HuH-7 (cell line): ENCODE measurements around the gene HDAC11.

ENCODE experiments used
- DNase-seq: peaks from one replicate; pipeline ENCODE4 v3.0.0; 2011; ENCODE audit warnings: low spot score

The HDAC11 gene

GRCh38 chr3:13543253-13543652 is 63.1 kb downstream of the HDAC11 start:
- DNase-seq = no peak

GRCh38 chr3:13544293-13544831 is 64.3 kb downstream of the HDAC11 start:
- DNase-seq = no peak

- no peak for DNase-seq
These were observed 65.0 kb downstream of the HDAC11 start for GRCh38 chr3:13544951-13545651.

DNA sequence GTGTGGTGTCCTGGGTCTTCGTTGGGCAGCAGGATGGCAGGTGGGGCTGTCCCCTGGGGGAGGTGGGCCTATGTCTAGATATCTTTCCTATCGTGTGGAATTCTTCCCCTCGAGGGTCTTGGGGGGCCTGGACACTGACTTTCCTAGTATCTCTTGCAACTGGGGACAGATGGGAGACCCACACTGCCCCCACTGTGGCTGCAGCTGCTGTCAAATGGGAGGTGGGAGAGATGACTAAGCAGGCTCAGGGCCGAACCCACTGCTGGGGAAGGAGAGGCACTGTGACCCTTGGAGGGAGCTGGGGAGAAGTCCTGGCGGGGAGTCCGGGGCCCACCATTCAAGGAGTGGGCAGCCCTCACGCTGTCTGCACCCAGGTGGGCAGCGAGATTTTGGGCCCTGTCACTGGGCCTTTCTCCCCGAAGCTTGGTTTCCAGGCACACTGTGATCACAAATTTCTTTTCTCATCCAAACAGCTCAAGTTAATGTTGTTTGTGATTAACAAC is 65.9 kb downstream of the HDAC11 start:
- DNase-seq = no peak

DNA sequence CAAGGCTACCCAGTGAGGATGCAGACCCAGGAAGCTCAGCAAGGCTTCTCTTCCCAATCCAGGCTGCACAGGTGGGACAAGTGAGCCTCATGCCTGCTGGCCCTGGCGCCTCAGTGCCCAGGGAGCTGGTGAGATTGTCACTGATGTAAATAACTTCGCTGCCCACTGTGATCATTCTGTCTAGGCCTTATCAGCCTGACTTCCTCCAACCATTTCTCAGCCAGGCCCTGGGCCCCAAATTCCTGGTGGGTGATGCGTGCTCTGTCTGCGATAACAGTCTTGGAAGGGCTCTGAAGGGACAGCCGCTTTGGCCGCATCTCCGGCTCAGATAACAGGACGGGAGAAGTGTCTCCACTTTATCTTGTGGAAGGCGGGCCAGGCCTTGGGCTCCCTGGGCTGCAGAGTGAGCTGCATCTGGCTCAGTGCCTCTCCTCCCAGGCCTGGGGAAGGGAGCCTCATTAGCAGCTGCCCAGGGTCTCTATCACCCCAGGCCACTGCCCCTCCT is 66.6 kb downstream of the HDAC11 start:
- DNase-seq = no peak

GRCh38 chr3:13547591-13548371 is 67.7 kb downstream of the HDAC11 start:
- DNase-seq = no peak

GRCh38 chr3:13548696-13549622 is 68.9 kb downstream of the HDAC11 start, which contains the start of gene FBLN2:
Gene FBLN2 (plus strand): TSS chr3:13549125. CDS start chr3:13570356, 21,231 bp downstream.
- DNase-seq = no peak

DNA sequence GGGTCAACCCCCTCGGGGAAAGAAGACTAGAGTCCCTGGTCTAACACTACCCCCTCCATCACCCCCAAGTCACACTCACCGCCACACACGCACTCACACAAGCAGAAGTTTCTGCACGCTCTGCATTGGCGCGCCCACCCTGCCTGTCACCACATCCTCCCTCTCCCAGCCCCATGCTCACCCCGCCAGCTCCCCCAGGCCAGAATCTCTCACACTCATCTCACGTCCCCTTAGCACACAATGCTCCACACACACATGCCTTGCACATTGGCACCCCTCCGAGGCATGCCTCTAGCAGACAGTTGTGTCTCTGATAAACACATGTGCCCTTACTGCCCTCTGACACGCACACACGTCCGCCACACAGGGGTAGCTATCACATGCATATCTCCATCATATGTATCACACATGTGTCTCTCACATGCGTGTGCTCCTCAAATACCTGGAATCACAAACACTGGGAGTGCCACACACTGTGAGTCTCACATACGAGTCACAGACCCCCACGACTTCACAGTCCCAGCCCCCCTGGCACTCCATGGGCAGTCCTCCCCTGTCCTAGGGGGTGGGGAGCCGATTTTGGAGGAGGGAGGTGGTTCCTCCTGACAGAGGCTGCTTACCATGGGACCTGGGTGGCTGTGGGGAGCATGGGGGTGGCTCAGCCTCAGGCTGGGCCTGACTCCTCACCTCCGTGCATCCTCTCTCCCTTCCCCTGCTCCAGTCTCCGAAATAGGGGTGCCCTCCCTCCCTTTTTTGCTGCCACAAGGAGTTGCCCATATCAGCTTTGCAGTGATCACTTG is 69.7 kb downstream of the HDAC11 start:
- DNase-seq = no peak

DNA sequence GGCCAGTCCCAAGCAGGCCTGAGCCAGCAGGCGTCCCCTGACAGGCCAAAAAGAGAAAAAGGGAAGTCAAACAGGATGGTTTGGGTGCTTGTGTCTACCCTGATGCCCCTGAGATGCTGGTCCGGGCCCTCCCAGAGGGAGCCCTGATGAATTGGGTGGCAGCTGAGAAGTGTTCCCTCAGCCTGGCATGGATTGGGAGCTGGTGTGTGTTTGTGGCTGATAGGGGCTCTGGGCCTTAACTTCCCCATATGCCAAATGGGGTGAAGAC is 70.3 kb downstream of the HDAC11 start:
- DNase-seq = no peak

DNA sequence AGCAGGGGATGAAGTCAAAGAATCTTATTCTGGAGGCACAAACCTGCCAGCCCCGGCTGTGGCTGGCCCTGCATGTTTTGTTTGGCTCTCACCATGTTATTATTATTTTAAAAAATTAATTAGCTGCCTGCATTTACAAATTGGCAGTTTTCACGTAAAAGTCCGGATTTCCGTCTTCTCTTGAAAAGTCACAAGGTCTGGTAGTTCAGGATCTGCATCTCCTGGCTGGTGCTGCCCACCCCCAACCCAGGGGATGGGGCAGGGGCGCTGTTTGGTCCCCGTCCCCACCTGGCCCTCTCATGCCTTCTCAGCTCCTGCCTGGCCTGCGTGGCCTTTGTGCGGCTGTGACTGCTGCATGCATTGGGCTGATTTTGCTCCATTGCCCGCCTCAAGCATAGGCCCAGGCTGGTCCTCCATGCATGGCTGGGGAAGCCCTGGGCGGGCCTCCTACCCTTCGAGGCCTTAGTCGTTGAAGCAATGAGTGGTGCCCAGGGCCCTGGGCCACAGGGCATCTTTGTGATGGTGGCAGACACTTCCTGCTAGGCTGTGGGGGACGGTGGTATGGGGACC is 70.8 kb downstream of the HDAC11 start:
- no peak for DNase-seq

DNA sequence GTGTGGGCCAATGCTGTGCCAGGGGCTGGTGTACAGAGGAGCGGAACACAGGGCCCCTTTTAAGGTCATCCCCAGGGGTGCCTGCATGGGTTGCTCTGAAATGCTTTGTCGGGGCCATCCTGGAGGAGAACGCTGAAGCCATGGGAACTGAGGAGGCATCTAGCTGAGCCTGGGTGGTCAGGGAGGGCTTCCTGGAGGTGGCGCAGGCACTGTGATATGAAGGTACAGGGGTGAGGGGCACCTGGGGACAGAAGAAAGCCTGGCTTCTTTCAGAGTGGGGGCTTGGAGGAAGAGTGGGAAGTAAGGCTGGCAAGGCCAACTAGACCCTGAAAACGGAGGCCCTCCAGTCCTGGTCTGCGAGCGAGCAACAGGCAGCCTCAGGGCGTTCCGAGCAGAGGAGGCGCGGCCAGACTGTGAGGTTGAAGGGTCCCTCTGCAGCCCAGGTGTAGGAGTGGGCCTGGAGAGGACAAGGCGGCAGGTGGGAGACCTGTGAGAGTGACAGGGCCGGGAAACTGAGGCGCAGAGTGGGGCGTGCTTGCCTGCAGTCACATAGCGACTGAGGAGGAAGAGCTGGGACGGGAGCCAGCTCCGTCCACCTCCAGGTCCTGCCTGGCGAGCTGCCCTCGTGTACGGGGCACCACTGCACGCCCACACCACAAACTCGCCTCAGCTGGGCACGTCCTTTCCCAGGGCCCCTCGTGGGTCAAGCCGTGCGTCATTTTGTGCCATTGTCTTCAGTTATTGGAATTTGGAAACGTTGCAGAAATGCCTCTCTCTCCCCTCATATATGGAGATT is 72.9 kb downstream of the HDAC11 start:
- DNase-seq = no peak

DNA sequence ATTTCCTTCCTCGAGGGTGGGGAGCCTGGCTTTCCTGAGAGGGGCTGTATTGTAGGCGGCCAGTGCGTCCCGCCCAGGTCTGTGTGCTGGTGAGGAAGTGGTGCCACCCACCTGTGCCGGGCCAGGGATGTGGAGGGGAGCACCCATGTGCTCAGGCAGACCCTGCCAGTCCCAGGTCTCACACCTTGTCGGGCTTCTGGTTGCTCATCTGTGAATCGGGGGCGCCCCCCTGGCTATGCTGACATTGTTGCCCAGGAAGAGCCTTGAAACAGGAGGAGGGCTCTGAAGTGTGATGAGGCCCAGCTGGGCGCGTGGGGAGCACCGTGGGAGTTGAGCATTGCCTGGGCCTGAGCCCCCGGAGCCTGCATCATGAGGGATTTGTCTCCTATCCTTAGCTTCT is 73.6 kb downstream of the HDAC11 start:
- DNase-seq = no peak

DNA sequence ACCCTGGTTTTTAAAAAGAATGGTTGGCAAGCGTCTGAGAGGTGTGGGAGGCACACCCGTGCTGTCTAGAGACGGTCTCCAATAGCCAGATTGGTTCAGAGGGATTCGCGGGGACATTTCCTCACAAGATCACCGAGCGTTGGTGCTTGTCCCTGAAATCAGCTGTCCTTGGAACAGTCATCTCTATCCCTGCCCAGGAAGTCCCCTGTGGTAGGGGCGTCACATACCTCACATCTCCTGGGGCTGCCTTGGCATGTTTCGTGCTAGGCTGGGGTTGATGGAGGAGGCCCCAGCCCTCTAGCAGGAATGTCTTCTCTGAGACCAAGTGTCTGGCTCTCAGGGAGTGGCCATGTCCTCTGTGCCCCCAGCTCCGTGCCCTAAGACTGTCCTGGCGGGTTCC is 75.6 kb downstream of the HDAC11 start:
- no peak for DNase-seq
